ENCODE measurements around the gene ATMIN. TPM values are rescaled to one million over a fixed set of nuclear protein-coding genes. Genes with fewer than 3 reads are reported as not detected.

Gene ATMIN
- total and polyA plus RNA-seq, 2 experiments from 2014 or later: 22.0 to 60.5 TPM

GRCh38 chr16:81070979-81071378, 35.3 kb downstream of the ATMIN start (continued):
- TF ChIP-seq CTCF (conservative IDR thresholded peaks at IDR 0.05; ENCODE audit: low read depth in 2 of 2): no peak

DNA sequence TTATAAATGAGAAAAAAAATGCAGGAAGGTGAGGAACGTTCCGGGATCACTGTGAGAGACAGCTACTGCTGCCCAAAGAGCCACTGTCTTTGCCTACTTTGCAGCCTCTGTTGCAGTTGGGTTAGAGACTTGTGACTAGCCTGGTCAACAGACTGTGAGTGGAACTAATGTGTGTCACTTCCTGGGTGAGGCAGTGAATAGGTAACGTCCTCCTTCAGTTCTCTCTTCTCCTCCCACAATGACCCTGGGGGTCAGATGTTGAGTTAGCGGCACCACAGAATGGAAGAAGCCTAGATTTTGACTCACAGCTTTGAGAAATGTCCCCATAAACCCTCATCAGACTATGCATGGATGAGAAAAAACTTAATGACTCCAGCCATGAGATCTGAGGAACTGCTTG, 36.2 kb downstream of the ATMIN start:
- Mint-ChIP-seq H3K9me3 (no peaks in the 10 kb centered on the region), H3K36me3 (ENCODE audit: low read depth) (no peaks in the 10 kb centered on the region), H3K27me3 (ENCODE audit: insufficient read depth, low read depth, poor library complexity) (peaks cover 6% of the 10 kb centered on the region), H3K27ac (no peak overlapping the region), H3K4me1 (peaks cover 11% of the 10 kb centered on the region), H3K4me3 (no peak overlapping the region)
- Histone ChIP-seq H3K79me2 (replicated peaks; ENCODE audit: insufficient read depth) (no peaks in the 10 kb centered on the region), H2AFZ (no peak overlapping the region), H3K4me2 (no peak overlapping the region), H3K4me1 (ENCODE audit: insufficient read depth) (peaks cover 17% of the 10 kb centered on the region; the same call in 1 of the 2 replicates), H3K36me3 (ENCODE audit: insufficient read depth) (no peaks in the 10 kb centered on the region), H3K27me3 (ENCODE audit: insufficient read depth) (no peaks in the 10 kb centered on the region), H3K27ac (ENCODE audit: low read depth) (no peak overlapping the region), H3K9me2 (ENCODE audit: insufficient read depth) (no peaks in the 10 kb centered on the region), H3K4me3 (no peak overlapping the region), H4K20me1 (replicated peaks; ENCODE audit: insufficient read depth) (no peaks in the 10 kb centered on the region), H3F3A (replicated peaks; ENCODE audit: low read depth) (no peaks in the 10 kb centered on the region)
- ATAC-seq (no peak), DNase-seq (ENCODE audit: low spot score) (no peak)
- no peak for TF ChIP-seq EZH2phosphoT487 (IDR thresholded peaks at IDR 0.05; ENCODE audit: unreplicated experiment)
- TF ChIP-seq STAT1 (IDR thresholded peaks at IDR 0.05; ENCODE audit: unreplicated experiment): no peak

DNA sequence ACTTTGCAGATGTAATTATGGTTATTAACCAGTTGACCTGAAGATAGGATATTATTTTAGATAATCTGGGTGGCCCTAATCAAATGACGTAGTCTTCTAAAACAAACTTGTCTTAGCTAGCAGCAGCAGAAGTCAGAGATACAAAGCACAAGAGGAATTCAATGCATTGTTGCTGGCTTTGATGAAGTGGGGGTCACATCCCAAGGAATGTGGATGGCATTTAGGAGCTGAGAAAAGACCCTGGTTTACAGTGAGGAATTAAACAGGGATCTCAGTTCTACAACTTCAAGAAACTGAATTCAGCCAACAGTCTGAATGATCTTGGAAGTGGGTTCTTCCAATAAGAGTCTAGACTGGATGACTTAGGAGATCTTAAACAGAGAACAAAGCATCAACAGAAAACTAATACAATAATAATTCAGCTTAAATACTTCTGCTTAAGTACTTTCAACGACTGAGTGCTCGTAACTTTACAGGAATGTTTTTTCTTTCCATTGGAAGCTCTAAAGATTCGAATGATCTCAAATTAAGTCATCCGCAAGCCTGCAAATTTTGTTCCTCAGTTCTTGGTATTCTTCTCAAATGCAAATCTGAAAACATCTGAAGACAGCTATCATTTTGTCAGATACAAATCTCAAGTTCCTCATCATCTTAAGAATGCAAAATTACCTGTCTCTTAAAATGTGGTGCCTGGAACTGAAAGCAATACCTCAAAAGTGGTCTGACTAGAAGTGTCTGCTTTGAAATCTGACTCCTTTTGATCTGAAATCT, 38.1 kb downstream of the ATMIN start:
- no peak for ATAC-seq
- Histone ChIP-seq H3K4me3 (no peak overlapping the region), H3K9me2 (ENCODE audit: insufficient read depth) (no peaks in the 10 kb centered on the region), H3K27me3 (ENCODE audit: insufficient read depth) (no peaks in the 10 kb centered on the region), H3K4me2 (peak overlapping the region; percentile 12; the same call in 1 of the 2 replicates), H3K4me1 (ENCODE audit: insufficient read depth) (peaks cover 19% of the 10 kb centered on the region), H3K27ac (ENCODE audit: low read depth) (peak overlapping the region; percentile 16; the same call in 1 of the 2 replicates), H4K20me1 (replicated peaks; ENCODE audit: insufficient read depth) (no peaks in the 10 kb centered on the region), H3K36me3 (ENCODE audit: insufficient read depth) (no peaks in the 10 kb centered on the region), H3K79me2 (replicated peaks; ENCODE audit: insufficient read depth) (no peaks in the 10 kb centered on the region), H3F3A (replicated peaks; ENCODE audit: low read depth) (no peaks in the 10 kb centered on the region), H2AFZ (no peak overlapping the region)
- Mint-ChIP-seq H3K27ac (0 out of 2 replicates have a peak overlapping the region, but pooled peaks have one; percentile 2), H3K9me3 (no peaks in the 10 kb centered on the region), H3K4me3 (no peak overlapping the region), H3K27me3 (ENCODE audit: insufficient read depth, low read depth, poor library complexity) (peaks cover 6% of the 10 kb centered on the region), H3K4me1 (peaks cover 7% of the 10 kb centered on the region; the same call in 2 of the 3 replicates), H3K36me3 (ENCODE audit: low read depth) (no peaks in the 10 kb centered on the region)
- peak; percentile 69 for DNase-seq (ENCODE audit: low spot score)
- TF ChIP-seq POLR2AphosphoS5 (IDR thresholded peaks at IDR 0.05; ENCODE audit: low read depth): no peak
- TF ChIP-seq STAT1 (IDR thresholded peaks at IDR 0.05; ENCODE audit: unreplicated experiment): no peak
- no peak for TF ChIP-seq EZH2 (IDR thresholded peaks at IDR 0.05; ENCODE audit: low read depth, unreplicated experiment)
- TF ChIP-seq CTCF (conservative IDR thresholded peaks at IDR 0.05; ENCODE audit: low read depth in 2 of 2): no peak
- TF ChIP-seq, protein P1, sequence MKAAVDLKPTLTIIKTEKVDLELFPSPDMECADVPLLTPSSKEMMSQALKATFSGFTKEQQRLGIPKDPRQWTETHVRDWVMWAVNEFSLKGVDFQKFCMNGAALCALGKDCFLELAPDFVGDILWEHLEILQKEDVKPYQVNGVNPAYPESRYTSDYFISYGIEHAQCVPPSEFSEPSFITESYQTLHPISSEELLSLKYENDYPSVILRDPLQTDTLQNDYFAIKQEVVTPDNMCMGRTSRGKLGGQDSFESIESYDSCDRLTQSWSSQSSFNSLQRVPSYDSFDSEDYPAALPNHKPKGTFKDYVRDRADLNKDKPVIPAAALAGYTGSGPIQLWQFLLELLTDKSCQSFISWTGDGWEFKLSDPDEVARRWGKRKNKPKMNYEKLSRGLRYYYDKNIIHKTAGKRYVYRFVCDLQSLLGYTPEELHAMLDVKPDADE (IDR thresholded peaks at IDR 0.05): no peak
- TF ChIP-seq CREB1 (CRISPR knock-in tag; IDR thresholded peaks at IDR 0.05; ENCODE audit: low read depth): no peak
